Thyroid gland (tissue), 4 donors: ENCODE measurements around the gene RBM5. TPM values are rescaled to one million over a fixed set of nuclear protein-coding genes. Genes with fewer than 3 reads are reported as not detected.

Experiments
- DNase-seq, 2 donors: peaks; one replicate each; pipeline ENCODE4 v3.0.0-alpha.2; 2019
- H3K27ac ChIP-seq, 3 donors: fragments of 200-600 bp; sonication (generic); 1 replicate in 2 of 3; 2 replicates in 1 of 3; pipeline ENCODE4 v1.5.1; 2016 to 2019; ENCODE audit warnings: mild to moderate bottlenecking in 1 of 3, moderate library complexity in 1 of 3
- H3K27me3 ChIP-seq: fragments of 200-600 bp; sonication (generic); one replicate; pipeline ENCODE4 v1.5.1; 2019
- H3K36me3 ChIP-seq, 2 donors: fragments of 200-600 bp; sonication (generic); one replicate each; pipeline ENCODE4 v1.5.1; 2016 to 2019
- H3K4me1 ChIP-seq, 2 donors: fragments of 200-600 bp; sonication (generic); one replicate each; pipeline ENCODE4 v1.5.1; 2017 to 2019
- H3K4me3 ChIP-seq, 3 donors: fragments of 200-600 bp; sonication (generic); replicated peaks in 1 of 3; 1 replicate in 2 of 3; 2 replicates in 1 of 3; pipeline ENCODE4 v1.5.1; 2016; ENCODE audit warnings: mild to moderate bottlenecking in 1 of 3
- H3K9me3 ChIP-seq: fragments of 200-600 bp; sonication (generic); one replicate; pipeline ENCODE4 v1.5.1; 2017
- CTCF ChIP-seq, 6 experiments: fragments of 200-600 bp in 3 of 6; fragments of 450-650 bp in 3 of 6; sonication (generic) in 3 of 6; IDR thresholded peaks; one replicate each; pipeline ENCODE4 v1.5.1; 2016 to 2019; ENCODE audit warnings: antibody characterized with exemption in 6 of 6, mild to moderate bottlenecking in 2 of 6, inconsistent platforms in 1 of 6, moderate library complexity in 1 of 6
- POLR2A ChIP-seq, 2 donors: fragments of 450-650 bp; IDR thresholded peaks; one replicate each; pipeline ENCODE4 v1.6.1; 2017; ENCODE audit warnings: antibody characterized with exemption in 2 of 2, mild to moderate bottlenecking in 2 of 2, moderate library complexity in 1 of 2
- WGBS, 2 donors: methylation state at CpG; one replicate each; pipeline ENCODE4 v1.1.5; 2017; 5-methylcytosine and 5-hydroxymethylcytosine counted together
- intact Hi-C: fragments of 100-400 bp; cut with DNase I; formaldehyde crosslinking; loops from one replicate; pipeline ENCODE4 v1.15.1; 2023
- total RNA-seq, 4 donors: library from RNA; depleted of rRNA; stranded (reverse); fragments of >200 nt; gene quantifications; one replicate each; pipeline ENCODE4 v1.2.3, GENCODE V29; 2016

Gene RBM5
- total RNA-seq, 4 donors from 2014 or later, result 230 to 337 (median 268) TPM

GRCh38 chr3:50121072-50122032, 32.6 kb downstream of the RBM5 start:
- TF ChIP-seq POLR2A (IDR thresholded peaks at IDR 0.05) (no peak), CTCF (IDR thresholded peaks at IDR 0.05) (peak; percentile 74 to 96 (median 83))
- Histone ChIP-seq H3K4me3 (no peak overlapping the region), H3K36me3 (peaks cover 39 to 40% of the 10 kb centered on the region in 2 donors), H3K9me3 (no peaks in the 10 kb centered on the region), H3K4me1 (peaks cover 17 to 33% of the 10 kb centered on the region in 2 donors), H3K27ac (no peak overlapping the region), H3K27me3 (no peaks in the 10 kb centered on the region)
- DNase-seq, result peak; percentile 80 to 83
- intact Hi-C loops, result loop anchor here (2.0 kb wide), 1 partner anchor 67 kb away; no protein-coding TSS in a partner anchor
- 35 to 39% methylated on average over 8 to 10 of the region's 13 CpGs for WGBS, 2 donors

GRCh38 chr3:50122071-50122470, 33.4 kb downstream of the RBM5 start:
- no peak overlapping the region for H3K4me3 ChIP-seq
- intact Hi-C loops, result loop anchor here (2.0 kb wide), 1 partner anchor 67 kb away; no protein-coding TSS in a partner anchor
- no peak for TF ChIP-seq CTCF (IDR thresholded peaks at IDR 0.05)
- no peak for TF ChIP-seq POLR2A (IDR thresholded peaks at IDR 0.05)
- DNase-seq, result no peak
- H3K36me3 ChIP-seq, result peaks cover 32 to 33% of the 10 kb centered on the region in 2 donors
- 75 to 76% methylated on average over 2 of the region's 2 CpGs for WGBS, 2 donors
- peaks cover 25 to 40% of the 10 kb centered on the region in 2 donors for H3K4me1 ChIP-seq
- no peaks in the 10 kb centered on the region for H3K27me3 ChIP-seq
- H3K27ac ChIP-seq, result no peak overlapping the region
- H3K9me3 ChIP-seq, result no peaks in the 10 kb centered on the region

DNA sequence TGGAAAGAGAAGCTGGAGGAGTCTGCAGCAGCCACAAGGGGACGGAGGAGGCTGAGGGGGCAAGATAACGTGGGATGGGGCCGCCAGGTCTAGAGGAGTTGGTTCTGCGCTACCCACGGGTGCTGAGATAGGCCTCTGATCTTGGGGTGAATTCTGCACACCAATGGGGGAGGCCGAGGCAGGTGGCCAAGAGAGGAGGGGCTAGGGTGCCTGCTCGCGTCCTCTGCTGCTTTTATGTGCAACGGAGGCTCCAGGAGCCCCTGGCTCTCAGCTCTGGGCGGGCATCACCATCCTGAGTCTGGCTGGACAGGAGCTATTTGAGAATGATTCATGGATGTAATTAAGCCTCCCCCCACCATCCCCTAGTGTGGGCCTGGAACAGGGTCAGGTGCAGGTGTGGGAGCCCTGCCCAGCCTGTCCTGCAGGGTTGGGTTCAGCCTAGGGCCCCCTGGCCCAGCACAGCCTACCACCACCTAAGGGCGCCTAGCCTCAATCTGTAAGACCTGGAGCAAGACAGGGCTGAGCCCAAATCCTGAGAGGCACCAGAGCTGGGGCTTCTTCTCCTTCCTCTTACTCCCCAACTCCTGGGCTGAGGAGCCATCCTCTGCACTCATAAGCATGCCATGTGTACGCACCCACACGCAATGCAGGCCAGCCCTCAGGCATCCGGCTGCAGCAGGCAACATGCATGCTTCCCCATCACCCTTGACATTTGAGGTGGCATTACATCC, 34.1 kb downstream of the RBM5 start:
- DNase-seq, result no peak
- Histone ChIP-seq H3K27me3 (no peaks in the 10 kb centered on the region), H3K9me3 (no peaks in the 10 kb centered on the region), H3K4me3 (no peak overlapping the region), H3K36me3 (peaks cover 24 to 25% of the 10 kb centered on the region in 2 donors), H3K4me1 (peaks cover 27 to 48% of the 10 kb centered on the region in 2 donors), H3K27ac (no peak overlapping the region)
- intact Hi-C loops, result loop anchor here (2.0 kb wide), 1 partner anchor 66 kb away; no protein-coding TSS in a partner anchor
- TF ChIP-seq CTCF (IDR thresholded peaks at IDR 0.05) (no peak), POLR2A (IDR thresholded peaks at IDR 0.05) (no peak)
- 82 to 89% methylated on average over 13 of the region's 14 CpGs for WGBS, 2 donors

DNA sequence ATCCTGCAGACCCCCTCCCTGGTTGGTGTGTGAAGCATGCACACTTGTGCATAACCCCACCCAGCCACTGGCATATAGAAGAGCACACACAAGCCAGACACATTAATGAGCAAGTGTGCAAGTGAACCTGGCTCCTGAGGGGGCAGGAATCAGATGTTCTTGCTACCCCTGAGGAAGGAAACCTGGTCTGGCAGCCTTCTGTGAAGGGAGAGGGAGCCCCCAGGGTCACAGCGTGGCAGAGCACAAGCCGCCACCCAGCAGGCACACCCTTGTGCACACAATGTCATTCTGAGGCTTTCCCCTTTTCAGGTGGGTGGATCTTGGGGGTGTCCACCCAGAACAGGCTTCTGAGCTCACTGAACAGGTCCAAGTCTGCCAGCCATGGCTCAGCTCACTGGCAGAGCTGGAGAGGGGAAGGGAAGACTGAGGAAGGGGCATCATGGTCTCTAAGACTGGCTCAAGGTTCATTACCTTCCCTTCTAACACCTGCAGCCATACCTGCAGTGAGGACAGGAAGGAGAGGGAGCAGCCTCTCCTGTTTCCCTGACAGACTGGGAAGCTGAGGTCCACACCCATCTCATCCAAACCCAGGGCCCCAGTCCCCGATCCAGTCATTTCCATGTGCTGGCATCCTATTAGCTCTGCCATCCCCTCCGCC, 34.8 kb downstream of the RBM5 start:
- peak; percentile 51 to 52 for DNase-seq
- WGBS, 2 donors, result 57 to 65% methylated on average over 4 of the region's 4 CpGs
- intact Hi-C loops, result loop anchor here (2.0 kb wide), 1 partner anchor 65 kb away; no protein-coding TSS in a partner anchor
- H3K4me3 ChIP-seq, result no peak overlapping the region
- TF ChIP-seq CTCF (IDR thresholded peaks at IDR 0.05), result no peak
- TF ChIP-seq POLR2A (IDR thresholded peaks at IDR 0.05), result no peak
- peaks cover 17 to 18% of the 10 kb centered on the region in 2 donors for H3K36me3 ChIP-seq
- H3K9me3 ChIP-seq, result no peaks in the 10 kb centered on the region
- H3K27me3 ChIP-seq, result no peaks in the 10 kb centered on the region
- peak overlapping the region in 1 of 3 donors; percentile 12 for H3K27ac ChIP-seq
- H3K4me1 ChIP-seq, result peaks cover 27 to 53% of the 10 kb centered on the region in 2 donors
